GM12875 (cell line): ENCODE results near the gene DENND1A.
"Not testable (repeated sequence)": the region's sequence is repeated elsewhere in the genome, so short reads cannot be mapped to it uniquely, and the experiment has no call there.

Experiments
- H3K4me3 ChIP-seq: one replicate; pipeline ENCODE4 v1.5.1; 2011; ENCODE audit warnings: low read depth, low read length, control low read depth
- CTCF ChIP-seq: IDR thresholded peaks from 2 replicates; pipeline ENCODE4 v1.5.1; 2011; ENCODE audit warnings: low read depth, mild to moderate bottlenecking, control low read depth, inconsistent platforms, low read length, moderate library complexity, borderline replicate concordance; ENCODE audit not compliant: insufficient read depth

DENND1A gene

GRCh38 chr9:123887837-123888236 lies 42.1 kb downstream of the DENND1A start:
- H3K4me3 ChIP-seq = no peak overlapping the region

GRCh38 chr9:123885834-123886233 lies 44.1 kb downstream of the DENND1A start:
- not testable (repeated sequence) for H3K4me3 ChIP-seq

More at GRCh38 chr9:123887837-123888236, 42.1 kb downstream of the DENND1A start:
- TF ChIP-seq CTCF = no peak

GRCh38 chr9:123883634-123884033 lies 46.3 kb downstream of the DENND1A start:
- no peak overlapping the region for H3K4me3 ChIP-seq
- TF ChIP-seq CTCF = no peak

- no peak for TF ChIP-seq CTCF
These were observed 48.3 kb downstream of the DENND1A start for GRCh38 chr9:123881604-123882003.

GRCh38 chr9:123880420-123880819 lies 49.5 kb downstream of the DENND1A start:
- no peak for TF ChIP-seq CTCF

More at GRCh38 chr9:123881604-123882003, 48.3 kb downstream of the DENND1A start:
- no peak overlapping the region for H3K4me3 ChIP-seq

GRCh38 chr9:123876750-123877149 lies 53.2 kb downstream of the DENND1A start:
- TF ChIP-seq CTCF = no peak
- H3K4me3 ChIP-seq = no peak overlapping the region

More at GRCh38 chr9:123880420-123880819, 49.5 kb downstream of the DENND1A start:
- H3K4me3 ChIP-seq = no peak overlapping the region

- H3K4me3 ChIP-seq = no peak overlapping the region
- TF ChIP-seq CTCF = no peak
These were observed 57.2 kb downstream of the DENND1A start for GRCh38 chr9:123872710-123873109.

- H3K4me3 ChIP-seq = no peak overlapping the region
- no peak for TF ChIP-seq CTCF
These were observed 58.1 kb downstream of the DENND1A start for GRCh38 chr9:123871781-123872180.
